NCI-H146 (cell line): Measurements from ENCODE around the gene FBN2.
A peak's percentile ranks its signal among the peaks of the same experiment; 100 is the strongest.

Experiments
- DNase-seq: peaks from one replicate; lab custom pipeline; 2025; lab: John Stamatoyannopoulos, UW

FBN2 gene

DNA sequence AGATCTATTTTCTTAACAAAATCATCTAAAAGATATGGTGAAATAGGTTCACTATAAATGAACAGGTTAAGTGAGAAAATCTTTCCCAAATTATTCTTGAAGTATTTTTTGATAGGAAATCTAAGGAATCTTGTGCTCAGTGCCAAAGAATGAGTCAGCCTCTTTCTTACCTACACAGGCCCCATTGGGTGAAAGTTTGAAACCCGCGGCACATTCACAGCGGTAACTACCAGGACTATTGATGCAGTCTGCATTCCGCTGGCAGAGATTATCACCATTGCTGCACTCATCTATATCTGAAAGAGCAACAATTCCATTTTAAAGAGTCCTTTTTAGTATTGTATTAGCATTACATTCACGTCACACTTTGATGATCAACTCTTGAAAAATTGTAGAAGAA, 232.7 kb downstream of the FBN2 start:
- DNase-seq, result no peak

DNA sequence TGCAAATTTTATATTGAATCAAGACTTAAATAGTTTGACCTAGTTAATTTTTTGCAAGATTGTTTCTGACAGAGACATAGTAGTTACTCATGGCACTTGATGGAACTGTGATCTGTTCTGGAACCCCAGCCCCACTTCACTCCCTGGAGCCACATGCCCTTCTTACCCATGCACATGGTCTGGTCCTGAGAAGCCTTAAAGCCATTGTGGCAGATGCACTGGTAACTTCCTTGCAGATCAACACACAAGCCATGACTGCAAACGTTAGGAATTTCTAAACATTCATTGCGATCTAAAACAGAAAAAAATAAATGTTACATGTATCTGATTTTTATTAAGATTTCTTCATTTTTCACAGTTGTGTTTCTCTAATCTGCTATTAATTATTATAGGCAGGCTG, 233.3 kb downstream of the FBN2 start:
- DNase-seq, result no peak

DNA sequence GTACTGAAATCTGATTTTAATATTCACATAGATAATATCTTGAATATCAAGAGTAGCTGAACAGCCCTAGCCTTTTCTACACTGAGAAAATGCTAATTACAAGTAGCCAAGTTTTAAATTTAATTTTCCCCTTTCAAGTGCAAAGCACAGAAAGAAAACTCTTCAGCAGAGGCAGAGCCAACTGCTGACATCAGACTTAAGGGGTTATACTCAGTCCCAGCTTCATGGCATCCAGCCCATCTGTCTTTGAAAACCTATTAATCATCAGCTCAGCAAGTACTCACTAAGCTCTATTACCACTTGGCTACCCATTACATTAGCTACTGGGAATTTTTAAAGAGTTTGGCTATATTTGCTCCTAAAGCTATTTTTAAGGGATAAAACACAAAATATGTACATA, 234.0 kb downstream of the FBN2 start:
- no peak for DNase-seq

DNA sequence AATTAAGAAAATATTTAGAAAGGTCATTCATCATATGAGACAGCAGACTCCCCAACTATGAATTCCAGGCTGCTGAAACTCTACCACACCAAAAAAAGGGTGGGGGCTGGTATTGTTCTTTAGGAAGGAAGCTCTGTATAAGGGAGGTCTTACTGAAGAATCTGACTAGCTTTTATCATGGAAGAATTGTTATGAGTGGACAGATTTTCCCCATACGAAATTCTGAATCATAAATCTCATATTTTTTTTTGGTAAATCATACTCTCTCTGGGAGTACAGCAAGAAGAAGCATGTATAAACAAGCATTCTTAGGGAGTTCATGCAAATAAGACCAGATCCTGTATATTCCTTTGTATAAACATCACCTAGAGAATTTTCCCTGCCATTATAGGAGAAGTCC, 234.5 kb downstream of the FBN2 start:
- DNase-seq, result no peak

DNA sequence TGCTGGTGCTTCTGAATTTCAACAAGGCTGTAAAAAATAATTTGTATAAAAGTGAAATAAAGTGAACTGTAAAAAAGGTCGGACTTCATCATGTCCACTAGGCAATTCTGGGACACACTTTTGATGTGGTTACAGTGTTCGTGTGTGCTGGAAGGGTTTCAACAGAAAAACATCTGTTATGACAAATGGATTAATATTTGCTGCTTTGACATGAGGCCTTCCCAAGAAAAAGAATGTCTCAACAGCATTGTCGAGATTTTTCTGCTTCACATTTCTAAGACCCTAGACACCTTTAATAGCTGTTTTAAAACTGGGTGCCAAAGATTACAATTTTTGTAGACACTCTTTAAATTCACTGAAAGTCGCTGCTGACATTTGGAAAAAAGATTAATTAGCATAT, 237.9 kb downstream of the FBN2 start:
- DNase-seq, result no peak

DNA sequence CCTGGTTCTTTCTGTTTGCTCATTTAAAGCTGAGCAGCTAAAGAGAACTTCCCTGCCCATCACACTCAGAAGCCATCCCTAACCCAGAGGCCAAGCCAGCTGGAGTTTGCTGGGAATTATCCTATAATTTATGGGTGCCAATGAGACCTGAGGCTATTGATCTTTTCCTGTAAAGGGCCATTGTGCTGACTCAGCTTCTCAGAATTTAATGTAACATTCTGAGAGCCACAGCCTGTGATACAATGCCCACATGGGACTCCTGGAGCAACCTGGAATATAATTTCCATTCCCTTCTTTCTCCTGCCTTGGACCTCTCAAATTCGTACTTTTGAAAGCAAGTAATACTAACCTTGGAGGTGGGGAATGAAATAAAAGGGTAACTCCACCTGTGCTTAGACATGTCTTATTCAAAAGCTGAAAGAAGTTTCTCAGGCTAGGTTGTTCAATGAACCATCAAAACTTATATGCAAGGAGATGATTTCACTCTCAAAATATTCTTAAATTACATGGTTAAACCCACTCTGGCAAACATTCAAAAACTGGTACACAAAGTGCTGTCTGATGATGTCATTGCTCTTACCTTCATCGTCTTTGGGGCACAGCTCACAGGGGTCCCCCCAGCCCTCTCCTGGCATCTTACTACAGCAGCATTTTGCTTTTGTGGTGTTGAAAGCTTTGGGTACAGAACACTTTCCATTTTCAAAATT, 247.7 kb downstream of the FBN2 start:
- DNase-seq, result peak; percentile 73

DNA sequence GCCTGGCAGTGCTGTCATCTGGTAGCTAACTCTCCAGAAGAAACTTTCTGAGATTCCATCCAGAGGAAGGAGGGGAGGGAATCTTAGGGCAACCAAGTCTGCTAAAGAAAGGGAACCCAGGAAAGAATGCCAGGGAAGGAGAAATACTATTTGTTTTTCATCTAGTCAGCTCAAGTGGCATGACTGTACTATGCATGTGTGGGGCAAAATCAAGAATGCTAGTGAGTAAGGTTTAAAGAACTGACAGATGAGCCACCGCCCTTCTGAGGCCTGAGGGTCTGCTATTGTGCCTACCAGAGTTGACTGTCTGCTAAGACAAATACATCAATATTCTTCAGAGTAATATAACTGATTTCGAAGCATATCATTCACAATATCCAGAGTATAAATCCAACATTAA, 250.3 kb downstream of the FBN2 start:
- DNase-seq, result no peak

DNA sequence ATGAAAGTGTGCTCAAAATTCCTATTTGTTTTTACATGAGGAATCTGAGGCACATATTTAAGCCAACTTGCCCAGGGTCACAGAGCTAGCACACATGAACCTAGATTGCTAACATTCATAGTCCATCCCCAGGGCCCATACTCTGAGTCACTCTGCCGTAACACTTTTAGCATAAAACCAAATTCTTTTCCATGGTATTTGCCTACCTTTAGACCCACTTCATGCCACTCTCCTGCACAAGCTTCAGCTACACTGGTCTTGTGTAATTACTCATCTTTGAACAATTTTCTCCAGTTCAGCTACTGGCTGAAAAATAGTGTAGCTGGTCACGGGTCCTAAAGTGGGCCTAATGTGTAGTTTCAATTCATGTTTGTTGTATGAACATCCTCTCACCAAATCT, 253.8 kb downstream of the FBN2 start:
- DNase-seq, result no peak

DNA sequence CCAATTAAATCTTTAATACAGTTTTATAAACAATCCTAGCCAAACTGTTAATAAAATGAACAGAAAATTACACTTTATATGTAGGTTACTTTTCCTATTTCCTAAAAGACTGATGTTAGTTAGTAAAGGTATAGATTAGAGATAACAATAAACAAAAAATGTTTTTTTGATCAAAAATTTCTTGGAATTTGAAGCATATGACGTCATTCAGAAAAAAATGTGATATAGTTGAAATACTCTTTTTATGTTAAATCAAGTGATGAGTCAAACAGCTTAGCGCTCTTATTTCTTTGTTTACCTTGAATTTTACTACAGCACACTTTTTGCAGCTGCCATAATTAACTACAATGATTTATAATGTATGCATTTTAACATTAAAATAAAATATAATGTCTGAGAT, 258.7 kb downstream of the FBN2 start:
- DNase-seq, result no peak

DNA sequence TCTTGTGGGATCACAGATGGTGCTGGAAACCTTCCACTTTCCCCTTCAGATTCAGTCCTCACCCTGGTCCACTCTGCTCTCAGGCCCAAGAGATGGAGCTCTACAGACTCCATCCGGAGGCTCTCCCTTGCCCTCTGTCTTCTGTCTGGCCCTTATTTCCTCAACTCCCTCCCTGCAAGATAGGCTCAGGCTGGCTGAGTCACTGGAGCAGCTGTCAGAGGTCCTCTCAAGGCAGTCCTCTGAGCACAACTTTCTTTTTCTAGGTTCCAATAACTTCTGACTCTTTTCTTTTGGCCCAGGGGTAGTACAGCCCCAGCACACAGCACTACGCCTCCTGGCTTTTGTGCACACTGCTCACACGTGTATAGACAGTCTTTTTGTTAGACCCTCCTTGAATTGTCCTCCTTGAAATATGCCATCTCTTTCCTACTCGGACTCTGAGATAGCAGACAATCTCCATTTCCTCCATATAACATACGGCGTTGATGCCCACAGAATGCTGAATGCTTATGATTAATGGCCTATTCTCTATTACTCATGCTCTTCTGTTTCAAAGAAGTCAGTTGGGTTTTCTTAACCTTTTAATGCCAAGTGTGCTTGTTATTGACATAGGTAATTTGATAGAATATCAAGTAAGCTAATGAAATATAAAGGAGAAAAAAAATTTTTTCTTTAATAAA, 261.4 kb downstream of the FBN2 start:
- no peak for DNase-seq

DNA sequence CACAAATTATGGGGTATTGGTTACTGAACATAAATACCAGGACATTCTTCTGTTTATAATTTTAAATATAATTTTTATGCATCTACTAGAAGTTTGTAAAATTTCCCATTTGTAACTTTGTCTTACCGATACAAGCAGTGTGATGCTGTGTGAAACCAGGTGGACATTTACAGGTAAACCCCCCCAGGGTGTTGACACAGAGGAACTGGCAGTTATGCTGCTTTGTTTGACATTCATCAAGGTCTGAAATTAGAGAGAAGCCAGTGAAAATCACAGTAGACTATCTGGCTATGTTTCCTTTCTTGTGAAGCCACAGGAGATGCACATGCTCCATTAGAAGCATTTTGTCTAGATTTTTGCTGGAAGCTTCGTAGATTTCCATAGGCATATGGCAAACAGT, 263.6 kb downstream of the FBN2 start:
- DNase-seq, result peak; percentile 93

DNA sequence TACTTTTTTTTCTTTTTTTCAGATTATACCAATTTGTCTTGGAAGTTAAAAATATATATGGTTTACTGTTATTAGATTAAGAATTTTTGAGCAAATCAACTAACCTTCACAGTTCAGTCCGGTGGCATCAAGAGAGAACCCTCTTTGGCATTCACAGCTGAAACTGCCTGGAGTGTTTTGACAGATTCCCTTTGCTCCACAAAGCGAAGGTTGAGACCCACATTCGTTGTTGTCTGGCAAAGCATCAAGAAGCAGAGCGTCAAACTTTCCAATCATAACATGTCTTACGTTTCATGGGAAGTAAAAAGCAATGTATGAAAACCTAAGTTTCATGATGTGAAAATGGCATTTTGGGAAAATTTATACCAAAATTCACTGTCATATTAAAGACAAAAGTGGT, 264.3 kb downstream of the FBN2 start:
- no peak for DNase-seq

DNA sequence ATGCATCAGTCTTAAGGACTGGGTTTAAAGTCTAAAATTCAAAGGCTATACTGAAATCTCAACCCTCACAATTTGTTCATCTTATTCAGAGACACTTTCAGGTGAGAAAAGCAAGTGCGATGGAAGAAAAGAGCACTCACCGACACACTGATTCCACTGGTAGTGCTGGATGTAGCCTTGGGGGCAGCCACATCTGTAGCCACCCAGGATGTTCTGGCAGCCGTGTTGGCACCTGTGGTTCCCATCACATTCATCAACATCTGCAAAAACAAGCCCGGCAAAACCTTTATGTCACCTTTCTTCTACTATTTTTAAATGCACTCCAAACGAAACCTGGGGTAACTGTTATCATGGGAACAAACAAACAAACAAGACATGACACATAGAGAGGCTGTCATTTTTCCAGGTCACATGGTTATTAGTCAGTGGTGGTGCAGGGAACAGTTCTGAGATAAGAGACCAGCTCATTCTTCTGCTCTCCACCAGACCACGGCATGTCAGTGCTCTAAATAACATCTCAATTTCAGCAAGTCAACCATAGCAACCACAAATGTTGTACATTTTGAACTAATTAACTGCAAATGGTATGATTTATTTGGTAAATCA, 266.1 kb downstream of the FBN2 start:
- no peak for DNase-seq

DNA sequence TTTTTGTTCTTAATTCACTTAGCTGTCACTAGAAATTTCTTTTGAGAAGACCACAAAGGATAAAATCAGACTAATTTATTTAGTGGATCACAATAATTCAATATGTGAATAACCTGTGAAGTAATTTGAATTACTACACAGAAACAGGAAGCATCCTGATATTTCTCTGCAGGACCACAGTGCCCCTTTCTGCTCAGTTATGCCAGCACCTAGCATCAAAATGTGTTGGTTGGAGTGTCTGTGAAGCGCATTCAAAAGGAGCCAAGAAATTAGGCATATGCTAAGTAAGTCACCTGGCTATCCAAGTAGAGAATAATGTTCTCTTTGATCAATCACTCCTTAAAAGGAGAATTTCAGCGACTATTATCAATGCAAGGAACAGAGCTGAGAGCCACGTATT, 267.0 kb downstream of the FBN2 start:
- DNase-seq, result no peak

DNA sequence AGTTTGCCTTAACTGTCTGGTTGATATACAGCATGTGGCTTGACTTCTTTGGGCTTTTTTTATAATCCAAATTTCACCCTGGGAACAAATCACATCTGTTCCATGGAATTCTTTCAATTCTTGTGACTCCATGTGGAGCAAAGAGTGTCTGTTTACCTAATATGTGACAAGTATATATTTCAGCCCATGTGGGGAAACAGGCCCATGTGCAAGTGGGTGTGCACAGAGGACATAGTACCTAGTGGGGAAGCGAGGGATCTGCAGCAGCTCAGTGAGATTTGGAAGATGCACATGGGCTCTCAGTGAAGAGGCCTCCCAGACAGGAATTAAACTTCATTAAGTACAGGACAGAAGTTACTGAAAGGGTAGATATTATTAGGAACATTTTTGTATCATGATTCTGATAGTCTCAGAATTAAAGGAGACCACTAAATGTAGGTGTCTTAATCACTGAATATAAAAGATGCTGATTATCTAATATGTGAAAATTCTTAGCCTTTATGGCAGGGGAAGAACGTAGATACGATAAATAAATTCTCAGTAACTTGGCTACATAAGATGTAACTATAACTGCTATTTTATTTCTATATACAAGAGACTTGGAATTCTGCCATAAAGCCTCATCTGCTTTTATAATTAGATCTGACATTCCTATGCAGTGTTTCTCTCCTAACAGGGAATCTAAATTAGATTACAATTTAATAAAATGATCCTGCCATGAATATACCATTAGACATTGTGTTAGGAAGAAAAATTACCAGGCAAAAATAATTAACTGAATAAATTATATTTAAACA, 273.3 kb downstream of the FBN2 start:
- DNase-seq, result no peak

DNA sequence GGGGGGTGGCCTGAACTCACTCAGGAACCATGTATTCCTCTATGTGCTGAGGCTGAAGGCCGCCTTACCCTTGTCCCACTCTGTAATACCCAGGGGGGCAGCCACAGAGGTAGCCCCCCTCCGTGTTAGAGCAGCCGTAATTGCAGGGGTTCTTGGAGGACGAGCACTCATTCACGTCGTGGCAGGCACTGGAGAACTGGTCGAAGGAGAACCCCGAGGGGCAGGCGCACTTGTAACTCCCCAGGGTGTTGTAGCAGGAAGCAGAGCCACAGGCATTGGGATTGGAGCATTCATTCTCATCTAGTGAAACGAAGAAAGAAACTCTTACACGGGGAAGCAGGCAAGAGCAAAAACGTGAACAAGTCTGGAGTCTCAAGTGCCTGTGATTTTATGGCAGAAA, 274.7 kb downstream of the FBN2 start:
- no peak for DNase-seq

DNA sequence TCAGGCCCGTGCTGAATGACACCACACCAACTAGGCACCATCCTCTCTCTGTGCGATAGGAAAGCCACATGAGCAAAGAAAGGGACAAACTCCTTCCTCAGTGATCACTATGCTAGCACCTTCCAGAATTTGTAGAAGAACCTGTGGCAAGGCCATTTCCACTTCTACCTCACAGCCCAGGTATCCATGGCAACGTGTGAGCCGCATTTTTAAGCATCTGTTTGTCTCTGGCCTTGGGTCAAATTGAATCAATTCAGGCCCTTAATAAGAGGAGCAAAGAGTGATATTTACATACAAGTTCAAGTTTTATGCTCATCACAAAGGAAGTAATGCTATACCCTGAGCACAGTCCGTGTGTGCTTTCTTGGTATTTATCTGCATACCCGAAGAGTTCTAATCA, 275.1 kb downstream of the FBN2 start:
- DNase-seq, result no peak

DNA sequence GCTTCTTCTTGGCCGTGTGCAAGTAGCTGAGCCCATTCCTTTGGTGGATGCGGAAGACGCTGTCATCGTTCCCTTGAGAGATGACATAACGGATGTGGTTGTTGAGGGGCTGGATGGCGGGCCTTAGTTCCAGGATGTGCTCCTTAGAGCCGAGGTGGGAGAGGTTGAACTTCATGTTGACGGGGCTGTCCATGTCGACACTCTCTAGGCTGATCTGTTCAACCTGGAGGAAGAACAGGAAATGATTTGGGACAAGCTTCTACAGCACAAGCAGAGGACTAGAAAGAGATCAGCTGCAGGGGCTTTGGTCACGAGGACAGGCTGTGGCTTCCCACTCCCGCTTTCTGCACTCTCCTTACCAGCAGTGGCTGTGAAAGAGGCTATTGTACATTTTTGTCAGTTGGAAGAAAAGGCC, 278.4 kb downstream of the FBN2 start:
- no peak for DNase-seq

DNA sequence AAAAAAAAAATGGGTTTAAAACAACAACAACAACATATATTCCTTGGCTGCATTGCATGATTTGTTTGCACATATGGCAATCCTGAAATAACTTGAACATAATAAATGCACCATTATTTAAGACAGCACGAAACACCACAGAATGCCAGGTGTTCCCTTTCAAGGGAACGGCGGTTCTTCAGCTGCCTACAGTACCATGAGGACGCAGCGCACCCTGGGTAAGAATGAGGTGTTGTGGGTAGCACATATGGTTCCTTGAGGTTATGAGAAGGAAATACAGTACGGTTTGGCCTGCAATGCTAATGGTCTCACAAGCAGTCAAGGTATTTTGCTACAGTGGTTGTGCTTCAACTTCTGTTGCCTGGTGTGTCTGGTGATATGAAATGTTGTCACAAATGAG, 279.7 kb downstream of the FBN2 start:
- DNase-seq, result peak; percentile 62

DNA sequence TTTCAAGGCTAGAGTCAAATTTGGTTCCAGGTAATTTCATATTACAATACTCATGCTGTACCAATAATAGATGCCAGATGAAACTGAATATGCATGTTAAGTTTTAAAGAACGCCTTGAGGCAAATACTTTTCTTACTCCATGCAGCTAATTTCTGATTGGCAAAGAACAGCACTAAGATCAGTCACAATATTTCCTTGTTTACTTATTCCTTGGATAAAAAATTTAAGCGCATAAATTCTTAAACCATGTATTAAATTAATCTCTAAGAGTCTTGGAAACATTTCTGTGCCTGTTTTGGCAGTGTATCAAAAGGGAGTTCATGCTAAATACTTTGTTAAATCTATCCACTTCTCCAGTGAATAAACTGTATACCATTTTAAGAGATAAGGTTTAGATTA, 281.0 kb downstream of the FBN2 start:
- DNase-seq, result no peak

DNA sequence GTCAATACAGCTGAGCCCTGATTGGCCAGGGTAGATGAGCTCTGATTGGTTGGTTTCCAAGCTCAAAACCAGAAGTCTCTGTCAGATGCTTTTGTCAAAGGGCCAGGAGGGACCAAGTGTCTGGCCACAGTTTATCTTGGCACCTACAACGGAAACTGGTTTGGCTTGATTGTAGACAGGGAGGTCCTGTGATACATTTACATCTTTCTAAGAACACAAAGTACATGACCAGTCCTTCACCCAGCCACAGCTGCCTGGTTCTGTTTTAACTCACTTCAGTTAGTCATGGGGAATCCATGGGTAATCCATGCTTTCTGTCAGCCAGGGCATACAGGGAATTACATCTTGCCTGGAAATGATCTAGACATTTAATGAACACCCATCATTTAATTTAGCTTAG, 283.3 kb downstream of the FBN2 start:
- no peak for DNase-seq

DNA sequence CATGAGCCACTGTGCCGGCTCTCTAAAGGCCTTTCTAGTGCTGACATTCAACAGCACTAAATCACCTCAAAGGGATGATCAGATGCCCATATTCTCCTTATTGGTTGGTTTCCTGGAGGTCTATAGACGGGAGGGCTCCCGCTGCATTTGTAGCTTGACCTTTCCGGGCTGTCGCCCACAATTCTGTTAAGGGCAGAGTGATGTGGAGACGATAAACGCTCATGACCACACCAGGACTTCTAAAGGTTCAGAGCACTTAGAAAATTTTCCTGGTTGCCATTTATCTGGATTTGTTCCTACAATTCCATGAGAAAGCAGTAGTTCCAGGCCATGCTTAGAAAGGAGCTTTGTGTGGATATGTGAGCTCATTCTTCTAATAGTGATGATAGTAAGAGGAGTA, 284.2 kb downstream of the FBN2 start:
- DNase-seq, result no peak

DNA sequence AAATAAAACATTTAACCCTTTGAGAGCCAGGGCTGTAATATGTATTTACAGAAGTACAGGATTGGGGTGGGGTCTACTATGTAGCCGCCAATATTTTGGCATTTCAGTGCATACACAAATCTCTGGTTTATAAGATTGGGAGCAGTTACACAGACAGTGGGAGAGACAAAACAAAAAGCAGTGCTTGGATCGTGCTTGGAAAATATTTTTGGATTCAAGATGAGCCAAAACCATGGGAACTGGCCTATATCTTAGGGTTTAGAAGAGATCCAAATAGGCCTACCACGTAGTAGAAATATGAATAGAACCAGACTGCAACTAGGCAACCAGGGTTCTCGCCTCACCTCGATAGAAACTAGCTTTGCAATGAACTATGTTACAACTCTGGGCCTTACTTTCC, 284.9 kb downstream of the FBN2 start:
- DNase-seq, result no peak
